GM18909 (cell line): Measurements from ENCODE around the gene GALNTL6.

Source experiments
- ATAC-seq: cut with Tn5 transposase; IDR thresholded peaks from one replicate; pipeline ENCODE4 v1.9.1; 2021; ENCODE audit warnings: mild to moderate bottlenecking; ENCODE audit not compliant: unreplicated experiment, poor library complexity

Gene GALNTL6

GRCh38 chr4:172648471-172648870 lies 835.3 kb downstream of the GALNTL6 start:
- no peak for ATAC-seq

- no peak for ATAC-seq
These were observed 835.9 kb downstream of the GALNTL6 start for GRCh38 chr4:172649143-172649542.

DNA sequence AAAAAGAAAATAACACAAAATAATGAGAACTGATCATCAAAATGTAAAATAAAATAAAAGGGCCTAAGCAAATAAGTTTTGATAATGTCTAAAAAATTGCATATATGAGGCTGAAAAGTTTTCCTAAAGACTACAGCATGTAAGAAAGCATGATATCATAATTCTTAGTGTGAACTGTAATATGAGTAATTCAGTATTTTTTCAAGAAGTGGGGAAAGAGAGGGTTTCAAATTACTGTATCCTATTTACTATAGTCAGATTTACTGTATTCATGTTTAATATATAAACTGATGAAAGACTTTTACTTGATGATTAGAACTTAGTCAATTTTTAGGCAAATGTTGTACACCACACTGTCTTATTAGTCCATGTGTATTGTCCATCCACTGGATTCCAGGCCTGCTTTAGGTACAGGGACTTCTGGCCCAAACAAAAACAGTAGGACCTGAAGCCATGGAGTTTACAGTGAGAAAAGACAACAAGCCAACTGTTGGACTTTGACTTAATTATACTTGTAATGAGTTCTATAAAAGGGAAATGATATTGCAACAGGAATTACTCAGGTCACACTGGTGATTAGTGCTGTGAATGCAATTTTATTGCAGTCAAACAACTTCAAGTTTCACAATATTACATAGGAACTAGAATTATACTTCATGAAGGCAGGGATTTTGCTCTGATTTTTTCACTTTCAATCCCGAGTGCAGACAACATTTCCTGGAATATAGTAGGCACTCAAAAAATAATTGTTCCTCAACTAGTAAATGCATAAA lies 837.7 kb downstream of the GALNTL6 start:
- ATAC-seq: no peak

DNA sequence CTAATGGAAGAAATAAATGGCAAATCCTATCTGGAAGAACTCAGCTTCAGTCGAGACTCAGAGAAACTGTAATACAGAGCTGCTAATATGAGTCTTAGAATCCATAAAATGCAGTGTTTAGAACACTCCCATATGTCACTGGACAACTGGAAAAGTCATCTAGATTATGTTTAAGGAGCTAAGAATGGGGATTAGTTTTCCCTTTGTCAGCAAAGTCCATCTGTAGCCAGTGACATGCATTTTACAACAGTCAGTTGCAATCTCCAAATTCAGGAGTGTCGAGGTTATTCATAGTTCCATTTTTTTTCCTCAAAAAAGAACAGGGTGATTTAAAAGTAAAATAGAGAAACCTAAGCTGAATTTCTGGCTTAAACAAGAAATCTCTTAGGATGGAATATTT lies 838.8 kb downstream of the GALNTL6 start:
- no peak for ATAC-seq

DNA sequence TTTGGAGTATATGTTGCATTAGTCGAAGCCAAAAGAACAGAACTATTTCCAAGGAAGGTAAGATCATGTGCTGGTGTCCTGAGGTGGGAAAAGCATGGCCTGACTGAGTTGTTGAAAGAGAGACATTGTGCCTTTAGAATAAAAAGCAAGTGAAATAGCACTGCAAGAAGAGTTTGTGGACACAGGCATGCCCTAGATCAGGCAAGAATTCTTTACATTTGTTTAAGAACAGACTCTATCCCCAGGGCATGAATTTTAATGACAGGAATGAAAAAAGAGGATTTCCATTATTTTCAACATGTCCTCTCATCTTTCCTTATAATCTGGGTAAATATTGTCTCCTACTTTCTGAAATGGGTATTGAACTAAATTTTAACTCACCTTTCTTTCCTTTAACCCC lies 839.2 kb downstream of the GALNTL6 start:
- ATAC-seq: no peak

GRCh38 chr4:172653676-172654075 lies 840.5 kb downstream of the GALNTL6 start:
- ATAC-seq: no peak

DNA sequence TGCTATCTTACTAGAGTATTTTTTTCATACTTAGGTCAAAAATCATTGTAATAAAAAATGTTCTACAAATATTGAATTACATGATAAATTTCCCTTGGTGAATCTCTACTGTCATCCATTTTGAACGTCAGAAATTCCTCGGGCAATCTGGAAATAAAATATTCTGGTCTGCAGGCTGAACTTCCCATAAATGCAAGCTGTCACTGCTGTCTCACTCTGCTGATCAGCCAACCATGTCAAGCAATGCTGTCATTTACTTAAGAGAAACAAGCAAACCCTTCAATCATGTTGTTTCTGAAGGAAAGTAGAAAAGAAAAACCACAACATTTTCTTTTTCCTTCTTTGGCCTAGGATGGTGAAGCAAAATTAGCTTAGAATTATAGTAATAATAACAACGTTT lies 841.3 kb downstream of the GALNTL6 start:
- no peak for ATAC-seq

DNA sequence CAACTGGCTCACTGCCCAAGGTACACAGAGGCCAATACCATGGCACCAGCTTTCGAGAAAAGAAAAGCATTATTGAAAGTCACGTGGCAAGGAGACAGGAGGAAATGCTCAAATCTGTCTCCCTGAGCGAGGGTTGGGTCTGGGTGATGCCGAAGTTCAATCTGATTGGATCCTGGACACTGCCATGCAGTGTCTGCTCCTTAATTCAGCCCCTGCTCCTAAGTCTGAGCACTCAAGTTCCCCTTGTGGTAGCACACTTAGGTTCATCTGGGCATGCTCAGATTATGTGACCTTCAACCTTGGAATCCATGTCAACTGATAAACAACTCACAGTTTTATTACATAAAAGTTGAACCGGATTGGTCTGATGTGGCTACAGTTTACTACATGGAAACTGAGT lies 842.9 kb downstream of the GALNTL6 start:
- ATAC-seq: no peak

DNA sequence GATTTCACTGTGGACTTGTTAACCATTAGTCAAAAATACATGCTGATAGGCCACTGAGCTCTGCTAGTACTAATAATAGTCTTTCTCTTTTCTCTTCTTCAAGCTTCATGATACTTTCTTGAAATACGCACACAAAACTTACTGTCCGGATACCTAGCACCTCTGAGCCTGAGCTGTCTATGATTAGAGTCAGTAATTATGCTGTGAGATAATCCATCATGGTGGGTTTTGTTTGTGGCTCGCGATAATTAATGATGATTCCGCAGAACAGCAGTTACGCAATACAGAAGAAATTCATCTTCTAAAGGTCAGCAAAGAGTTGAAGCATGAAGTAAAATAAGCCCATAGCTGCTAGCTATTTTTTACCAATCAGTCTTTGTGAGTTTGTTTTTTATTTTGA lies 843.9 kb downstream of the GALNTL6 start:
- ATAC-seq: no peak

DNA sequence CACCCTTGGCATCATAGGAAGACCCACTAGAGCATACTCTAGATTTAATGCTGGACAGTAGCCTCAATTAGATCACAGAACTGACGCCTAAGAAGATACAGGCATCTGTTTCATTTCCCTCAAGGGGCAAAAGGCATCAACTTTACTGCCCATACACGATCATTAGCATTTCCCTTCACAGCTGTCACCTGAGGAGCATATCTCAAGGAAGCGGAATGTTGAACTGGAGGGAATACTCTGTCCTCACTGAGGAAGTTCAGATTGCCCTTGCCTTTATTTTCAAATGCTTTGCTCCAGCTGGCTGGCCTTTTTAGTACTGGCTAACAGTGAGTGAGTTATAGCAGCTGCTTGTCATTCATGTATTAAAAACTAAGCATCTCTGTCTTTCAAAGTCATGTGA lies 847.0 kb downstream of the GALNTL6 start:
- ATAC-seq: no peak

GRCh38 chr4:172662113-172662512 lies 848.9 kb downstream of the GALNTL6 start:
- no peak for ATAC-seq

- ATAC-seq: no peak
These were observed 853.6 kb downstream of the GALNTL6 start for GRCh38 chr4:172666711-172667368.

DNA sequence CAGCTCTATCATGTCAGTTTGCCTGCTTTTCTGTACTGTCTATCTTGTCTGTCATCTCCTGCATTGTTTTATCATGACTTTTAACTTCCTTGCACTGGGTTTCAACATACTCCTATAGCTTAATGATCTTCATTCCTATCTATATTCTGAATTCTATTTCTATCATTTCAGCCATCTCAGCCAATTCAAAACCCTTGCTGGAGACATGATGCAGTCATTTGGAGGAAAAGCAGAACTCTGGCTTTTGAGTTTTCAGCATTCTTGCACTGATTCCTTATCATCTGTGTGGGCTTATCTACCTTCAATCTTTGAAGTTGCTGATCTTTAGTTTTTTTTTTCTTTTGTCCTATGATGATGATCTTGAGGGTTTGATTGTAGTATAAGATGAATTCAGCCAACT lies 861.6 kb downstream of the GALNTL6 start:
- ATAC-seq: no peak

GRCh38 chr4:172675232-172675631 lies 862.0 kb downstream of the GALNTL6 start:
- no peak for ATAC-seq

GRCh38 chr4:172680691-172681090 lies 867.5 kb downstream of the GALNTL6 start:
- ATAC-seq: no peak

DNA sequence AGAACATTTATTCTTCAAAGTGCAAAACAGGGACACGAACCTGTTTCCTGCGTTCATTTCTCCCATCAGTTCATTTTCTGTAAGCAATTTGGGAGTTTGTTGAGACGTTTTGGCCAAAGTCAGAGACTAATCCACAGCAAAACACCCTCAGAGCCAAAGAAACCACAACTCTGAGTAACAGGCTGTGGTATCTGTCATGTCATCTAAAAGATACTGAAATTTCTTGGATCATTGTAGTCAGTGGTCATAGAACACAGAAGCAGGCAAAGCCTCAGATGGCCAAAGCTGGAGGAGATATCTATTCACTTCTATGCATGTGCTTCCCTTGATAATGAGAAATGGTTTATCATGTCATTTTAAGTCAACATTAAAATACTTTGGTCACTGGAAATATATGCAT lies 869.8 kb downstream of the GALNTL6 start:
- no peak for ATAC-seq

DNA sequence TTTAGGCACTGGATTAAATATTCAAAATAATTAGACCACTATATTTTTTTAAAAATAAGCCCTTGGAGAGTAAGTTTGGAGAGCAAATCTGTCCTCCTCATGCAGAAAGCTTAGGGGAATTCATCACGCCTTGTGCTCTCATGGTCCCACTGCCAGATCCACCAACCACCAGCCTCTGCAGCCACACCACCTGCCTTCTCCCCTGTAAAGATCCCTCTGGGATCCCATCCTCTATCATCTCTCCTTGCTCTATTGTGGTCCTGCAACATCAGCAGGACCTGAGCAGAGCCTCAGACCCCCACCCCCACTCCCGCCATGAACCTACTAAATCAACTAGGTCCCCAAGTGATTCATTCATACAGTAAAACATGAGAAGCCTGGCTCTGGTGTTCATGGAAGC lies 872.8 kb downstream of the GALNTL6 start:
- no peak for ATAC-seq

DNA sequence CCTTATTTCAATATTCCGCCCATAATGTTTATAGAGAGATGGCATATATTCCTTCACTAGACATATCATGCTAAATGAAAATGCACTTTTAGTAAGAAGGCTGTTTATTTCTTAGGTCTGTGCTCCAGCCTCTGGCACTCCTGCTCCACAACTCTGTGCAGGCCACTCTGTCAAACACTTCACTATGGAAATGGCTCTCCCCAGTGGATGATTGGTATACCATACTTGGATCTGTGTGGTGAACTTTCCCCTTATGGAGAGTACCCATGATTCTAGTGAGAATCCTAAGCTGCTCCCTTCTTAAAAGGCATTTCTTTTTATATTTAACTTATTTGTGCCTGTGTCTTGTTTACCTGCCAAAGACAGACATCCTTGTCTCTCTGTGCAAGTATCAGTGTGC lies 875.3 kb downstream of the GALNTL6 start:
- no peak for ATAC-seq

- no peak for ATAC-seq
These were observed 878.3 kb downstream of the GALNTL6 start for GRCh38 chr4:172691552-172691951.

DNA sequence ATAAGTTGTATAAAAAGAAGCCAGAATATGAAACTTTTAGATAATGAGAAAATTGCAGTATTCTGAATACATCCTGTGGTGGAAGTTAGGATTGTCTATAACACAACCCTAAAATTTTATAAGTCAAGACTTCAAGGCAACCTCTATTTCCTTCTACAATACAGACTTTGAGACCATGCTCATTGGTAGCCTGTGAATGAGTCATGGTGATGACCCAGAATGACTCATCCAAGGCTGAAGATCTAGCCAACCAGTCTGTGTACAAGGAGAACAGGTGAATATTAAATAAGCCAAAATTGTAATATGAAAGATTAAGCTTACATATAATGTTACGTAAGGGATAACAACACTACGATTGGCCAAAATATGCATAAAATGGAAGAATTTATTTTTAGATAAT lies 879.5 kb downstream of the GALNTL6 start:
- no peak for ATAC-seq

- no peak for ATAC-seq
These were observed 885.1 kb downstream of the GALNTL6 start for GRCh38 chr4:172698256-172698655.

DNA sequence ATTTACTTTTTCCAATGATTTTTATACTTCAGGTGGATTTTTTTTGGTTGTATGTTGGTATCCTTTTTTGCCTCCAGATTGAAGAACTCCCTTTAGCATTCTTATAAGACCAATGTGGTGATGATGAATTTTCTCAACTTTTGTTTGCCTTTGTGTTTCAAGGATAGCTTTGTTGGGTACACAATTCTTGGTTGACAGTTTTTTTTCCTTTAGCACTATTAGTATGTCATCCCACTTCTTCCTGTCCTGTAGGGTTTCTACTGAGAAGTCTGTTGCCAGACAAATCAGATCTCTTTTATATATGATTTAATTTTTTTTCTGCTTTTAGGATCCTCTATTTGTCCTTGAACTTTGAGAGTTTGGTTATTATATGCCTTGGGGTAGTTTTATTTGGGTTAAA lies 892.4 kb downstream of the GALNTL6 start:
- no peak for ATAC-seq
